HCT116 (cell line): Measurements from ENCODE around the gene FGB.

Source experiments
- ATF3 ChIP-seq: IDR thresholded peaks from 2 replicates; pipeline ENCODE4 v1.6.1; 2012
- CTCF ChIP-seq, 3 experiments: fragments of 200-600 bp in 1 of 3; sonication (generic) in 1 of 3; IDR thresholded peaks in 2 of 3; conservative IDR thresholded peaks in 1 of 3; 2 replicates each; pipeline ENCODE4 v1.5.1; 2012 to 2017; ENCODE audit warnings: low read depth in 2 of 3, low read length in 2 of 3, antibody characterized with exemption in 1 of 3, borderline replicate concordance in 1 of 3, control low read depth in 1 of 3, mild to moderate bottlenecking in 1 of 3, mixed read lengths in 1 of 3, mixed run types in 1 of 3, moderate library complexity in 1 of 3; ENCODE audit not compliant: insufficient read depth in 1 of 3
- EZH2phosphoT487 ChIP-seq: fragments of 200-600 bp; IDR thresholded peaks from 2 replicates; pipeline ENCODE4 v1.6.1; 2018; ENCODE audit warnings: antibody characterized with exemption, borderline replicate concordance
- JUND ChIP-seq: IDR thresholded peaks from 2 replicates; pipeline ENCODE4 v1.6.1; 2012
- POLR2A ChIP-seq: IDR thresholded peaks from 2 replicates; pipeline ENCODE4 v1.7.0; 2011; ENCODE audit warnings: borderline replicate concordance; ENCODE audit not compliant: insufficient read depth, insufficient read length; ENCODE audit errors: extremely low read depth
- POLR2AphosphoS5 ChIP-seq: IDR thresholded peaks from 2 replicates; pipeline ENCODE4 v1.6.1; 2011; ENCODE audit warnings: mild to moderate bottlenecking, low read depth, low read length, moderate library complexity
- RAD21 ChIP-seq: IDR thresholded peaks from 2 replicates; pipeline ENCODE4 v1.6.1; 2012; ENCODE audit warnings: low read depth, mild to moderate bottlenecking
- SP1 ChIP-seq: IDR thresholded peaks from 2 replicates; pipeline ENCODE4 v1.6.1; 2012; ENCODE audit warnings: low read depth
- SRF ChIP-seq: IDR thresholded peaks from 2 replicates; pipeline ENCODE4 v1.6.1; 2012; ENCODE audit warnings: low read depth
- YY1 ChIP-seq: IDR thresholded peaks from 2 replicates; pipeline ENCODE4 v1.6.1; 2011; ENCODE audit warnings: low read length, low read depth, moderate library complexity, mild to moderate bottlenecking; ENCODE audit not compliant: insufficient replicate concordance; ENCODE audit errors: extremely low read depth
- ZFX ChIP-seq: fragments of 450-650 bp; IDR thresholded peaks from 2 replicates; pipeline ENCODE4 v1.6.1; 2017

GRCh38 chr4:154551872-154552686 is 10.7 kb upstream of the FGB start:
- TF ChIP-seq ATF3 (no peak), CTCF (IDR thresholded peaks at IDR 0.05 in 2 of 3, conservative IDR thresholded peaks at IDR 0.05 in 1 of 3; ENCODE audit: borderline replicate concordance in 1 of 3, insufficient read depth in 1 of 3, low read depth in 2 of 3, low read length in 2 of 3) (peak; percentile 68 to 83 (median 83)), JUND (no peak), POLR2AphosphoS5 (no peak), EZH2phosphoT487 (no peak), ZFX (no peak), SRF (no peak), POLR2A (no peak), SP1 (no peak), YY1 (no peak), RAD21 (peak; percentile 86)
